HG03066 (cell line): ENCODE measurements around the gene TBC1D4.
"Not testable (repeated sequence)": the region's sequence is repeated elsewhere in the genome, so short reads cannot be mapped to it uniquely, and the experiment has no call there.

Experiments
- ATAC-seq: cut with Tn5 transposase; IDR thresholded peaks from one replicate; pipeline ENCODE4 v1.9.1; 2021; ENCODE audit warnings: low read depth; ENCODE audit not compliant: unreplicated experiment

TBC1D4 gene

DNA sequence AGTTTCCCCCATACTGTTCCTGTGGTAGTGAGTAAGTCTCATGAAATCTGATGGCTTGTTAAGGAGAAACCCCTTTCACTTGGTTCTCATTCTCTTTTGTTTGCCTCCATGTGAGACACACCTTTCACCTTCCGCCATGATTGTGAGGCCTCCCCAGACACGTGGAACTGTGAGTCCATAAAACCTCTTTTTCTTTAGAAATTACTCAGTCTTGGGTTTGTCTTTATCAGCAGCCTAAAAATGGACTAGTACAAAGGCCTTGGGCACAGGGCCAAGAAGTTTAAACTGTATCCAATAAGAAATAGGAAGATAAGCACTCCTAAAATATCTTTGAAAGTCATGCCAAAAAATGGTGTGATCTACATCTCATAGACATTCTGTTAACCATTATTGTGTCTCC is 176.9 kb downstream of the TBC1D4 start:
- no peak for ATAC-seq

DNA sequence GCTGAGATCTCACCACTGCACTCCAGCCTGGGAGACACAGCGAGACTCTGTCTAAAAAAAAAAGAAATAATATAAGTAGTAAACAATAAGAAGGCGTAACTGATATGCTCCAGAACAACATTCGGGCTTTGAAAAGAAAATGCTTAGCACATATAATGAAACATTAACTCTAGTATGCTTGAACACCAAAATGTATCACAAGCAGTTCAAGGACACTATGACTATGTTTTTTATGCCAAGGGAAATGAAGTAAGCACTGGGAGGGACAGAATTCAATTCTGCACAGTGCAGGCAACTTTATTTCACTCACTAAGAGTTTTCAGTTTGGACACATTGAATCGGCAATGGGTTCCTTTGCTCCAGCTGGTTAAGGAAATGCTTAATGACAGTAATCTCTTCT is 178.7 kb downstream of the TBC1D4 start:
- ATAC-seq: no peak

DNA sequence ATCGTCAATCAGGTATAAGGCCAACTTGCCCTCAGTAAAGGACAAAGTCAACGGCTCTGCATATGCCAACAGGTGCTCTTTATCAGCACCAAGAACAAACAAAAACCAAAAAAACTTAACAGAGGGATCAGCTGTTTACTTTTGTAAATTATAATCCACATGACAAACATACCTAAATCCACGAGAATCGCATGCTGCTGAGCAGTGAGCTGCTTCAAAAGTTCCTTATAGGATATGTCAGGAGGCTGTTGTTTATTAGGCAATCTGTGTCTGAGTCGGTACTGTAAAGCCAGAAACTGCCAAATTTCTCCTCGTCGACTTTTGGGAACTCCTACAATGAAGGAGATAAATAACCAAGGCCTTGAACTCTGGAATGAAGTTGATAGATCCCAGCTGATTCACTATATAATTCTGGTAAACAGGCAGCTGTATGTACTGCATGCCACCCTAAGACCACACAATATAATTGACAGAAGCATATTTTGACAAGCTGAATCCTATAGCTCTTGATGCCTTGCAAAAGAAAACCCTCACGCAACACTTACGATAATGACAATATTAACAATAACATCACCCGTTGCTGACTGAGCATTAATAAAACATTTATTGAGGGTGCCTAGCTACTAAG is 179.8 kb downstream of the TBC1D4 start:
- no peak for ATAC-seq

DNA sequence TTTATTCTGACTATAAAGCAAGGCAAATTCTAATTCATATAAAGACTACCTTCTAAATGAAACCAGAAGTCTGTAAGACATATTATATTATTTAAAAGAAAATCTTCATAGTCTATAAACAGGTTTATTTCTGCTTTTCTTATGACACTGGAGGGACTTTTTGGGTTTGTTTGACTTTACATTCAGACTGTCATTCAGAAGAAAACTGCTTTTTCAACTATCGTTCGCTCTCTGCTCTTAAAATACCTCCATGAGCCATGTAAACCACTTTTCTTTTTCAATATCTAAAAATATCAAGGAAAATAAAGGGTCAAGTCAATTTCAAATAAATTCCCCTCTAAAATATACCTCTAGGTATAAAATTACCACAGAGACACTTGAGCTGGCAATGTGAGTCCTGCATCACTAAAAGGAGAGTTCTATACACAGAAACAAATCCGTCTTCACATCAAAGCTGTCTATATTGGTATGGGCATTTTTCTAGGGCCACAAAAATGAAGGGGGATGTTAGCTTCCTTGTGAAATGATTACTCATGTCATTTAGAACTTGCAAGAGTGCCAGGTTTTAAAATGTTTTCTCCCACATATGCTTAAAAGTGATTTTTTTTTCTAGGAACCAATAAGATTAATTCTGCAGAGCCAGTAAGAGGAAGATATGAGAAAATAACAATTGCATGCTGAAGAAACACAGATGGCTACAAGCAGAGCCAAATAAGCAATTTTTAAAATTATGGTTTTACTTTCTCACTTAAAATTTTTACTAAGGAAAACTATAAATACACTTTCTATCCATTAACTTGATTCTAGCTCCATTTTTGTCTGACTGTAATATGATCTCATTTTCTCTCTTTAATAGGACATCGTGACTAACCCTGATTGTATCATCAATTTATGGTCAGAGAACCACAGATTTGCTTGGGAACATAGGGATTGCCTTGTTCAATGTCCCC is 181.8 kb downstream of the TBC1D4 start:
- ATAC-seq: peak; percentile 60

DNA sequence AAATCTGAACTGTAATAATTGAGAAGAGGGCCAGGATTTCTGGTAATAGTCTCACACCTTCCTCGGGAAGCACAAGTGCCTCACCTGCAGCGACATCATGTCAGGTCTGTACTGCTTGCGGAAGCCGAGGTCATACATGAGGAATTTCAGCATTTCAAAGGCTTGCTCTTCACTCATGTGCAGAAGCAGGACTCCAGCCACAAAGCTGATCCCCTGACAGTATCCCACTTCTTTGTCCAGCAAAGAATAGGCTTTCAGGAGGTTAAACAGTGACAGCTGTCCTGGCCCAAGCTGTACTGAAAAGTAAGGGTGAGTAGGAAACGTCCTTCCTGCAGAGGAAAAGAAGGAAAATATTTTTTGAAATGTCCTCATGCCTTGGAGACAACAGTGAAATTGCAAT is 182.7 kb downstream of the TBC1D4 start:
- no peak for ATAC-seq

DNA sequence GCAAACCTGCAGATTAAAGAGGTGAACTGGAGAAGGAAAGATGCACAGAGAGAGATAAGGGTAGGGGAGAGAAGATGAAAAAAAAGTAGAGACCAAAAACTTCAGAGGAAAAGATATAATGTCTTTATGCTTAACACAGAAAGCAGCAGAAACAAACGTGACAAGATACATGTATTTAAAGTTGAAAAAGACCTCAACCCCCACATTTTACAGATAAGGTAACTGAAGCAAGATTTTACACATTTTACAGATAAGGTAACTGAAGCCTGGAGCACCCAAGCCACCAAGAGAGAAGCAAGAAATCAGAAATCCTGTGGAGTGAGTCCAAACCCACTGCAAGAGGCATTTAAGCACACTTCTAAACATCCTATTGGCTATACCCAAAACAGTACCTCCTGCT is 185.3 kb downstream of the TBC1D4 start:
- no peak for ATAC-seq

DNA sequence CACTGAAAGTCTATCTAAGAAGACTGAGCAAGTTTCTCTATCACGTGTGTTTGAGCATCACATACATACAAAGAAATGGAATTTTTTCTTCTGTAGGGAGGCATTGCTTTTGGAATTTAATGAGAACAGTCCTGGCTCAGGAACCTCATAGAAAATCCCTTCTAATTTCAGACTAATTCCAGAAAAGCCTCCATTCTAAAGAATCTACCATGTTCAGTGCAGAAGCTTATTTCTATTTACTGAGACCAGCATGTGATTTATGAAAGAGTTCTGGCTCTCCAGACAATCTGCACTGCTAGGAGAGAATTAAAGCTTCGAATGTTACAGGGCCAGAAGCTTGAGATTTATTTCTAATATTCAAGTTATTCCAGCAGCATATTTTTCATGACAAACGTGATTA is 186.8 kb downstream of the TBC1D4 start:
- no peak for ATAC-seq

DNA sequence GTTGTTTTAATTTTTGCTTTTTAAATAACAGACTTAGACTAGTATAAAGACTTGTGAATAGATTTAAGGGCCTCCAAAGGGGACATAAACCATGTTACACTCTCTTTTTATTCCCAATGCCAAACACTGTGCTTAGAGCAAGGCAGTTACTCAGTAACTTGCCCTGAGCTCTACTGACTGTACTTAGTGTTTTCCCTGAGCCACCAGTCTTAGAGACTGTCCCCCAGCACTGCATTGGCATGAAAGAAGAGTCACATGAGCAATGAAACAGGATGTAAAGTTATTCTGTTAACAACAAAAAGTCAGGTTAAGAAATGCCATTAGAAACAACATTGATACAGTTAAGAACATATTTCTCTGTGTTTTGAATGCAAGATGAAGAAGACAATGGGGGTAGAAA is 187.9 kb downstream of the TBC1D4 start:
- ATAC-seq: no peak

DNA sequence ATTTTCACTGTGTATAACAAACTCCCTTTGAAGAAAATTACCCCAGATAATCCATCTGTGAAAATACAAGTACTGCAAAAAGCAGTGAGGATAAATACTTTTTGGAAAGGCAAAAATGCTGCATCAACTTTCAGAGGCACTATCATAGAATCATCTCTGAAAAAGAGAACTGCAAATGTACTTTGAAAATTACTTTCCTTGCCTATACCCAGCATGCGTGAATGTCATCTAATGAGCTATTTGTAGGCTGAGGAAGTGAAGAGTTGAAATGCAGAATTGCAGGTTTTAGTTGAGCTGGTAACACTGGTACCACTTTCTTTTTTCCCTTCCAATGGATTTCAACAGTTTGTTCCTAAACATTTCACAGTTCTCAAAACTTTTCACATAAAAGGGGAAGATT is 196.7 kb downstream of the TBC1D4 start:
- ATAC-seq: peak; percentile 59

DNA sequence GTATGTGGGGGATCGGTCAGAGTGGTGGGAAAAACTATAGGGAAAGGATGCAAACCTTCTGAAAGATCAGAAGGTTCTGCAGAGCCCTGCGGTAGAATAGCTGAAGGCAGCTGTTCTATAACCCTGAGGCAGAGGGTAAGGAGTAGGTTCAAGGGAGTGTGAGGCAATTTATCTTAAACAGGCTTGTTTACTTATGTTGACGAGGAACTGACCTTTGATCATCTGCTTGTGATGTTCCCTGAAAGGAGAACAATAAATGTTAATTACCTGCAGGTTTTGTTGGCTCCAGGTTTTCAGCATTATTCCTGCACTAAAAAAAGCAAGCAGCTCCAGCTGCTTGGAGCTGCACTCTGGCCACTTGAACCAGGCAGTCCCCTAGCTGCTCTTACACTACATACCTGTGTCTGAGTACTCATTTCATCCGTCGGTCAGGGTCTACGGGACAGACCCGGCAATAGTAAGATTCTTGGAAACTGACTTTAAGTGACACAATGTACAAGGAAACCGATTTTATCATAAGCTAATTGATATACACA is 202.1 kb downstream of the TBC1D4 start:
- no peak for ATAC-seq

DNA sequence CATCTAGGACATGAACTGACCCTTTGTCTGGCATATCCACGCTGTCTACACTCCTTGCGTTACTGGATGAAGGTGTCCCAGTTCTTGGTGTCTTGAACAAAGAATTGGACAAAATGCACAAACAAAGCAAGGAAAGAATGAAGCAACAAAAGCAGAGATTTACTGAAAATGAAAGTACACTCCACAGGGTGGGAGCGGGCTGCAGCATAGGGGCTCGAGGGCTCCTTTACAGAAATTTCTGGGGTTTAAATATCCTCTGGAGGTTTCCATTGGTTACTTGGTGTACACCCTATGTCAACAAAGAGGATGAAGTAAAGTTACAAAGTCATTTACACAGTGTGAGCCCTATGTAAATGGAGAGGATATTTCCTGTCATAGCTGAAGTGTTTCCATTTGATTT is 208.3 kb downstream of the TBC1D4 start:
- ATAC-seq: not testable (repeated sequence)

DNA sequence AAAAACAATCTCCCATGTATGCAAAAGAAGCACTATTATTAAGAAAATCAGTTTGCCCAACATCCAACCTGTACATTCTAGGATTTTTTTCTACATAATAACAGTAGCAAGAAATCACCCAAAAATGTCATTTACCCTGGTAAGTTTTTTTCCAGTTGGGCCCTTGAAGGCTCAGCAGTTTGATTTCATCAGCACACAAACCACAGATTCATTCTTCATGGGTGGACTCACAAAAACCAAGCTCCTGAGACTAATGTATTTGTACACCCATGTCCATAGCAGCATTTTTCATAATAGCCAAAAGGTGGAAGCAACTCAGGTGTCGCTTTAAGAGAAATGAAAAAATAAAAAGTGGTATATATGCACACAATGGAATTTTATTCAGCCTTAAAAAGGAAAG is 210.1 kb downstream of the TBC1D4 start:
- no peak for ATAC-seq

DNA sequence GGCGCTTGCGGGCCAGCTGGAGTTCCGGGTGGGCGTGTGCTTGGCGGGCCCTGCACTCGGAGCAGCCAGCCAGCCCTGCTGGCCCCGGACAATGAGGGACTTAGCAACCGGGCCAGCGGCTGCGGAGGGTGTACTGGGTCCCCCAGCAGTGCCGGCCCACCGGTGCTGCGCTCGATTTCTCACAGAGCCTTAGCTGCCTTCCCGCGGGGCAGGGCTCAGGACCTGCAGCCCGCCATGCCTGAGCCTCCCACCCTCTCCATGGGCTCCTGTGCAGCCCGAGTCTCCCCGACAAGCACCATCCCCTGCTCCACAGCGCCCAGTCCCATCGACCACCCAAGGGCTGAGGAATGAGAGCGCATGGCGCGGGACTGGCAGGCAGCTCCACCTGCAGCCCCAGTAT is 213.5 kb downstream of the TBC1D4 start:
- ATAC-seq: not testable (repeated sequence)

DNA sequence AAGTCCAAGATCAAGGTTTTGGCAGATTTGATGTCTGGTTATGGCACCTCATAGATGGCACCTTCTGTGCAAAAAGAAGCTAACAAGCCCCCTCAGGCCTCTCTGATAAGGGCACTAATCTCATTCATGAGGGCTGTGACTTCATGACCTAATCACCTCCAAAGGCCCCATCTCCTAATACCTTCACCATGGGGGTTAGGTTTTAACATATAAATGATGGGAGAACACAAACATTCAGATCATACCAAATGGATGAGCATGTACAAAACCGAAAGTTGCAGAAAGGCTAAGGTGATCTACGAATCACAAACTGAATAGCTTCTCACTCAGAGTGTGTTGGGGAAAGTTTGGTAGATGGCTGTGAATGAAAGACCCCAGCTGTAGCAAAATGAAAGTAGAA is 217.4 kb downstream of the TBC1D4 start:
- no peak for ATAC-seq

DNA sequence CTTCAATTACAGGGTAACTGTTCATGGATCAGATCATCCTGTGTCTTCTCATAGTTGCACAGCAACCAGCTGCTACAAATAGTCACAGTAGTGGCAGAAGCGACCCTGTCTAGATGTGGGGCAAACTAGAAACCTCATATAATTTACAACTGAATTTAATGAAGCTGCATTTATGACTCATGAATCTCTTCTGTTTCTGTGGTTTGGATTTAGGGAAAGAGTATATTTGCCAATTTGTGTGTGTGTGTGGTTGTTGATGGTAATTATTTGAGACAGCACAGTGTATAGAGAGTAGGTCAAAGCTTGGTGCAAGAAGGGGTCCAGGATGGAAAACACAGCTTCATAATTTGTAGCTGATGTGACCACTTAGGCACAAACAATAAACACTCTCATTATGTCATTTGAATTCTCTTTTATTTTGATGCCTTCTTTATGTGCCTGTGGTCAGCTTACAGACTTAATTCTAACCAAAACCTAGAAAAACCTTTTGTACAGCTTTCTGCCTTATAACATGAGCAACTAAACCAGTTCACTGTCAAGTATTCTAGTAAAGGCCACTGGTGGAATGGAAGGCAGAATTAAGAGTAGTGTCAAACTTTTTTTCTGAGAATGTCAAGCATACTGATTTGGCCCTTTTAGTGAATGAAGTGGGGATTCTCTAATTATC is 218.1 kb downstream of the TBC1D4 start:
- no peak for ATAC-seq

DNA sequence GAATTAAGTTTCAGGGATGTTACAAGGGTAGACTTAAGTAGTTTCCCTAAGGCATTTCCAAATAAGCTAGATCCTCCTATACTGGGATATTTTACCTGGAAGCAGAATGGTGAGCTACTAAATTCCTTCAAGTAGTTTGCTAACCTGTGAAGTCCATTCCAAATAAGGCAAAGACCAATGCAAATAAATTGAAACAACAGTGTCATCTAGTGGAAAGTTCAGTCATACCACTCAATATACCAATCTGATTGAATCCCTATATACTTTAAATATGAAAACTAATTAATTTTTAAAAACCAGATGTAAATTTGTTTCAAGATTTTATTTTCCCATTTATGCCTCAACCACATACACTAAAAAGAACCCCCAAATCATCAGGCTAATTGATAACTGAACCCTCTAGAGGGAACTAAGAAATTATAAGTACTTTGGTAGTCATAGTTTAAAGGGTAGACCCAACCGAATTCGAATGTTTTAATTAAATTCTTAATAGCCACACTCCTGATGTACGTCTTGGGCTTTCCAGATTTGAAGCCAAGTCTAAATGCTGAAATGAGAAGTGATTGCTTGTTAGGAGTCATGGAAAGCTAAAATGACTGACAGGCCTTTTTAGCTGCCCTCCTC is 223.7 kb downstream of the TBC1D4 start:
- ATAC-seq: peak; percentile 55

DNA sequence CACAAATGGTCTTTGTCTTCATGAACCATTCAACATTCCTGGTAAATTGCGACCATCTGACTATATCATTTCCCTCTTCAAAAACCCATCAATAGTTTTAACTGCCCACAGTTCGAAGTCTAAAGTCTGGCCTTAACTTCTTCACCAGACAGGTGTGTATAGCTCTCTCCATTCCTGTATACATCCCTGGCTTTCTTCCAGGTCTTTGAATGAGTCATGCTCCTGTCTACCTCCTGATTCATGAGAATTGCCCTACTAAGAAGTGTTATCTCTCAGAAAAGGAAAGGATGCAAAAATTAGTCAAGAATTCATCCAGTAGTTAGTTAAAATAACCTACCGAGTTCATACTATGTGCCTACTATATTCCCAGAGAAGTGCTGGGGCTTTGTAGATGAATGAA is 225.0 kb downstream of the TBC1D4 start:
- no peak for ATAC-seq

DNA sequence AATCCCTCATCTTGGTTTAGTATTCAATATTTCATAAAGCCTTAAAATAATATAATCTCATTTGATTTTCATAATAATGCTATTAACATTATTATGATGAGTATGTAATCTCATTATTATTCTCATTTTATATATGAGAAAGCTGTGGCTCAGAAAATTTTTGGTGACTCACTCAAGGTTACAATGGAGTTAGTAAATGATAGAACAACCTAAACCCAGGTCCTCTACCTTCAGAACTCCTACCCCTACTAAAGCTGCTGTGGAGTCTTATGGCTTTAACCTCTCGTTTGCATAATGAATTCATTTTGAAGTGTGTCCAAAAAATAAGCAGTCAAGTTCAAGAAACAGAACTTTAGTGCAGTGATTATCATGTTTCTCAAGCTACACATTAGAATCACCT is 226.3 kb downstream of the TBC1D4 start:
- ATAC-seq: no peak

DNA sequence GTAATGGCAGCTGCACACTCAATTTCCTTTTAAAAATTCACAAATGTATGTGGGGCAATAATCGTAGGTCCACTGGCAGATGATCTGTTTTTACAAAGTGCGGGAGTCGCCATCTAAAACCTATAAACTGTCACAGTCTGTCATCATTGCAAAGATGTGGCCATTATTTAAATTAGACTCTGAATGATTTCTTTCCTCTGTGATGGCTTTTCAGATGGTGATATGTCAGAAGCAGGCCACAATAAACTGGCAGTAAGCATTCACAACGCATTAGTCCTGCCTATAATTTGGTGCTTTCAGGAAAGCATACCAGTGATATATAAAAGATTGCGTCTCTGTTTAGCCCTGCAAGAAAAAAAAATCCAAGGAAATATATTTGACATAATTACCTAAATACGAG is 226.8 kb downstream of the TBC1D4 start:
- ATAC-seq: no peak

DNA sequence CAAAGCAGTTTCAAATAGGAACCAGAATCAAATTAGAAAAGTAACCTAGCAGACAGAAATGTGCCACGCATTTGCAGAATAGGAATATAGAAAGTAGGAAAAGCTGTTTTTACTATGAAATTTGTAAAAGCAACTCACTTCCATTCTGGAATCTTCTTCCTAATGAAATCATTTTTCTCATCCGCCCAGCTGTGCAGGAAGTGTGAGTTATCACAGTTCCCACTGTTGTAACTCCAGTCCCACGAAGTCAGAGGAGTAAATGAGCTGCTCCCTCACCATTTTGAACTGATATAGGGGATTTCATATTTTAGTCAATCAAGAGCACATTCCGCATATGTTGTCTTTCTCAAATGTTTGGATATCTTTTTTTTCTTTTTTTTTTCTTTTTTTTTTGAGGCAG is 230.8 kb downstream of the TBC1D4 start:
- ATAC-seq: no peak
